ENCODE data around the gene TNFRSF6B. TPM values are rescaled to one million over a fixed set of nuclear protein-coding genes. Genes with fewer than 3 reads are reported as not detected.

Gene TNFRSF6B
- total RNA-seq, 4 donors from 2014 or later = 2.1 to 4.2 (median 2.7) TPM; not detected in 1

GRCh38 chr20:63737945-63738686 lies 41.7 kb downstream of the TNFRSF6B start:
- H3K9me3 ChIP-seq = no peaks in the 10 kb centered on the region
- H3K27me3 ChIP-seq = no peaks in the 10 kb centered on the region
- peaks cover 0 to 53% (median 35%) of the 10 kb centered on the region in 4 donors for H3K4me1 ChIP-seq
- peaks cover 0 to 47% (median 0%) of the 10 kb centered on the region in 3 donors for H3K36me3 ChIP-seq
- TF ChIP-seq, protein P1, sequence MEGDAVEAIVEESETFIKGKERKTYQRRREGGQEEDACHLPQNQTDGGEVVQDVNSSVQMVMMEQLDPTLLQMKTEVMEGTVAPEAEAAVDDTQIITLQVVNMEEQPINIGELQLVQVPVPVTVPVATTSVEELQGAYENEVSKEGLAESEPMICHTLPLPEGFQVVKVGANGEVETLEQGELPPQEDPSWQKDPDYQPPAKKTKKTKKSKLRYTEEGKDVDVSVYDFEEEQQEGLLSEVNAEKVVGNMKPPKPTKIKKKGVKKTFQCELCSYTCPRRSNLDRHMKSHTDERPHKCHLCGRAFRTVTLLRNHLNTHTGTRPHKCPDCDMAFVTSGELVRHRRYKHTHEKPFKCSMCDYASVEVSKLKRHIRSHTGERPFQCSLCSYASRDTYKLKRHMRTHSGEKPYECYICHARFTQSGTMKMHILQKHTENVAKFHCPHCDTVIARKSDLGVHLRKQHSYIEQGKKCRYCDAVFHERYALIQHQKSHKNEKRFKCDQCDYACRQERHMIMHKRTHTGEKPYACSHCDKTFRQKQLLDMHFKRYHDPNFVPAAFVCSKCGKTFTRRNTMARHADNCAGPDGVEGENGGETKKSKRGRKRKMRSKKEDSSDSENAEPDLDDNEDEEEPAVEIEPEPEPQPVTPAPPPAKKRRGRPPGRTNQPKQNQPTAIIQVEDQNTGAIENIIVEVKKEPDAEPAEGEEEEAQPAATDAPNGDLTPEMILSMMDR (IDR thresholded peaks at IDR 0.05) = no peak
- TF ChIP-seq POLR2A (IDR thresholded peaks at IDR 0.05) = no peak
- H3K4me3 ChIP-seq = peak overlapping the region; percentile 43 to 74 (median 58)
- DNase-seq = peak; percentile 56 to 82 (median 66)
- peak overlapping the region; percentile 62 to 88 (median 68) for H3K27ac ChIP-seq

DNA sequence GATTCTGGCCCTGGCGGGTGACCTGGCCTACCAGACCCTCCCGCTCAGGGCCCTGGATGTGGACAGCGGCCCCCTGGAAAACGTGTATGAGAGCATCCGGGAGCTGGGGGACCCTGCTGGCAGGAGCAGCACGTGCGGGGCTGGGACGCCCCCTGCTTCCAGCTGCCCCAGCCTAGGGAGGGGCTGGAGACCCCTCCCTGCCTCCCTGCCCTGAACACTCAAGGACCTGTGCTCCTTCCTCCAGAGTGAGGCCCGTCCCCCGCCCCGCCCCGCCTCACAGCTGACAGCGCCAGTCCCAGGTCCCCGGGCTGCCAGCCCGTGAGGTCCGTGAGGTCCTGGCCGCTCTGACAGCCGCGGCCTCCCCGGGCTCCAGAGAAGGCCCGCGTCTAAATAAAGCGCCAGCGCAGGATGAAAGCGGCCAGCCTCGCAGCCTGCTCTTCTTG lies 42.3 kb downstream of the TNFRSF6B start:
- Histone ChIP-seq H3K27ac (peak overlapping the region; percentile 64 to 88 (median 78)), H3K4me1 (peaks cover 0 to 53% (median 35%) of the 10 kb centered on the region in 4 donors), H3K36me3 (peaks cover 0 to 46% (median 0%) of the 10 kb centered on the region in 3 donors), H3K4me3 (peak overlapping the region; percentile 47 to 74 (median 58)), H3K27me3 (no peaks in the 10 kb centered on the region), H3K9me3 (no peaks in the 10 kb centered on the region)
- TF ChIP-seq, protein P1 (IDR thresholded peaks at IDR 0.05) = no peak
- no peak for TF ChIP-seq POLR2A (IDR thresholded peaks at IDR 0.05)
- DNase-seq = peak; percentile 63 to 83 (median 82)

- peak; percentile 75 to 90 (median 88) for DNase-seq
- peaks cover 0 to 53% (median 35%) of the 10 kb centered on the region in 4 donors for H3K4me1 ChIP-seq
These were observed 42.9 kb downstream of the TNFRSF6B start, which contains the start of gene SLC2A4RG for GRCh38 chr20:63739130-63740069. Gene SLC2A4RG, plus strand, starts transcription at chr20:63739776. Its CDS starts 137 bp downstream, at chr20:63739913.

DNA sequence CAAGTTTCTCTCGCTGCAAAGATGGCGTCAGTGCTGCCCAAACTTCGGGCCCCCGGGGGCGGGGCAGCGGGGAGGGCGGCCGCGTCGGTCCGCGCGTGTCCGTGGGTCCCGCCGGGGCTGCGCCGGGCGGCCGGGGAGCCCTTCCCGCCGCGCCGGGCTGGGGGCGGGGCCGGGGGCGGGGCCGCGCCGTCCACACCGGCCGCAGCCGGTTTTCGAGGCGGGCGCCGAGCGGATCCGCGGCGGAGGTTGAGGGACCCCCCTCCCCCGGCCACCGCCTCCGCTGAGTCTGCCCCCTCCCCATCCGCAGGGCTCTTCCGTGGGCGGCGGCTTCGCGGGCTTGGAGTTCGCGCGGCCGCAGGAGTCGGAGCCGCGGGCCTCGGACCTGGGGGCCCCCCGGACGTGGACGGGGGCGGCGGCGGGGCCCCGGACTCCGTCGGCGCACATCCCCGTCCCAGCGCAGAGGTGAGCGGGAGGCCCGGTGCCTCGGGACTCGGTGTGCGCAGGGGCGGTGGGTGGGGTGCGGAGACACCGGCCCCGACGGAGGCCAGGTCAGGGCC lies 43.7 kb downstream of the TNFRSF6B start:
- Histone ChIP-seq H3K27me3 (no peaks in the 10 kb centered on the region), H3K4me1 (peaks cover 0 to 53% (median 35%) of the 10 kb centered on the region in 4 donors), H3K4me3 (peak overlapping the region; percentile 52 to 74 (median 66)), H3K27ac (peak overlapping the region; percentile 76 to 86 (median 83)), H3K9me3 (no peaks in the 10 kb centered on the region), H3K36me3 (peaks cover 0 to 32% (median 0%) of the 10 kb centered on the region in 3 donors)
- TF ChIP-seq POLR2A (IDR thresholded peaks at IDR 0.05) = no peak
- TF ChIP-seq, protein P1 (IDR thresholded peaks at IDR 0.05) = no peak
- DNase-seq = peak; percentile 42 to 68 (median 67)

More at GRCh38 chr20:63739130-63740069, 42.9 kb downstream of the TNFRSF6B start, which contains the start of gene SLC2A4RG:
- H3K9me3 ChIP-seq = no peaks in the 10 kb centered on the region
- TF ChIP-seq, protein P1 (IDR thresholded peaks at IDR 0.05) = no peak
- TF ChIP-seq POLR2A (IDR thresholded peaks at IDR 0.05) = peak in 1 of 2 donors; percentile 25
- peak within 1 kb of the TSS; percentile 52 to 74 (median 66) for H3K4me3 ChIP-seq
- peaks cover 0 to 39% (median 0%) of the 10 kb centered on the region in 3 donors for H3K36me3 ChIP-seq
- peak within 1 kb of the TSS; percentile 76 to 88 (median 83) for H3K27ac ChIP-seq
- no peaks in the 10 kb centered on the region for H3K27me3 ChIP-seq
